ENCODE results near the gene RRP12.

The RRP12 gene

GRCh38 chr10:97361537-97361901 is 39.6 kb downstream of the RRP12 start:
- H3K4me3 ChIP-seq (replicated peaks in 1 of 2; ENCODE audit: low read depth in 2 of 2, low read length in 2 of 2): no peak overlapping the region
- peak in 1 of 2 donors; percentile 13 for DNase-seq (ENCODE audit: low read depth in 2 of 2)
- no peak for TF ChIP-seq CTCF (IDR thresholded peaks at IDR 0.05; ENCODE audit: low read depth, low read length)

DNA sequence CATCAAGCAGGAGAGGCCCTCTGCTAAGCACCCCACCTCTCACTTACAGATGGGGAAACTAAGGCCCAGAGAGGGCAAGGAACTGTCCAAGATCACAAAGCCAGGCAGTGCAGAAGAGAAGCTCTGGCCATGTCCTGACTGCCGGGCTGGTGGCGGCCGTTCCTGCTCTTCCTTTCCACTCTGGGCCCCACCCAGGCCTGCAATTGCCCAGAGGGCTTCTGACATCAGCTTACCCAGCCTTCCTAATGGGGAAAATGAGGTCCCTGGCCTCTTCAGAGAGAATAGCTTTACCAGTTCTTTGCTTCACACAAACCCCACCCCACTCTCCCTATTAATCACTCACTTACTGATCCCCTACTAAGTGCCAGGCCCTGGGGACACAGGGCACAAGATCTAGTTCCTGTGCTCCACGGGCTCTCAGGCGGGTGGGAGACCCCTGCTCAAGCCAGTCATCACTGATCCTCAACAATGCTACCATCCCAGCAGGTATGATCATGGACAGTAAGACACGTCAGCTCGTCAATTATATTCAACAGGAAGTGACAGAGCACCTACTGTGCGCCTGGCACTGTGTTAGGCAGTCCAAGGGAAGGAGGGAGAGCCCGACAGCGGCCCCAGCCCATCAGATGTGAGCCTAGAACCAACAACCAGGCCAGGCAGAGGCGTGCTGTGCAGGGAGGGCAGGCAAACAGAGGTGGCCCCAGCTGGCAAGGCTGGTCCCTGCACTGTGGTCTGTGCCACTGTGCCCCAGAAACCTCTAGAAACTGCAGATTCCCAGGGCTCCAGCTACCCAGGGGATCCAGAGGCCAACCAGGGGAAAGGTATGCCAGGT is 40.2 kb downstream of the RRP12 start:
- DNase-seq (ENCODE audit: low read depth in 2 of 2): no peak
- H3K4me3 ChIP-seq (replicated peaks in 1 of 2; ENCODE audit: low read depth in 2 of 2, low read length in 2 of 2): no peak overlapping the region
- no peak for TF ChIP-seq CTCF (IDR thresholded peaks at IDR 0.05; ENCODE audit: low read depth, low read length)

GRCh38 chr10:97358781-97359180 is 42.4 kb downstream of the RRP12 start:
- TF ChIP-seq CTCF (IDR thresholded peaks at IDR 0.05; ENCODE audit: low read depth, low read length): no peak
- no peak overlapping the region for H3K4me3 ChIP-seq (replicated peaks in 1 of 2; ENCODE audit: low read depth in 2 of 2, low read length in 2 of 2)
- DNase-seq (ENCODE audit: low read depth in 2 of 2): no peak

- TF ChIP-seq CTCF (IDR thresholded peaks at IDR 0.05; ENCODE audit: low read depth, low read length): no peak
- no peak for DNase-seq (ENCODE audit: low read depth in 2 of 2)
- no peak overlapping the region for H3K4me3 ChIP-seq (replicated peaks in 1 of 2; ENCODE audit: low read depth in 2 of 2, low read length in 2 of 2)
Observed at GRCh38 chr10:97358349-97358748, 42.8 kb downstream of the RRP12 start.

DNA sequence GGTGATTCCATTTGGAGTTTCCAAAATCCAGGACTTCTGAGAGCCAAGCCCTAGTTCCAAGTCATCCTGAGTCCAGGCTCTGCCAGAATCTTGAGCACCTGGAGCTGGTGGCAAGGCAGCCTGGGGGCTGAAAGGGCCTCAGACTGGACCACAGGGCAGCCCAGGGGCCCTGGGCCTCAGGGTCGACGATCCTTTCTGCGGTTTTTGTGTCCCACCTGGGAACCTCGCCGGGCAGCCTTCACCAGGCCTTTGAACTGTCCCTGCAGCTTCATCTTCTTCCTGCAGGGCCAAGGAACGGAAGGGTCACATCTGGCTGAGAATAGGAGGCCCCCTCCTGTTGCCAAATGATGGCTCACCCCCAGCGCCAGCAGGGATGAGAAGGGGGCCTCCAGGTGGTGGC is 44.2 kb downstream of the RRP12 start:
- TF ChIP-seq CTCF (IDR thresholded peaks at IDR 0.05; ENCODE audit: low read depth, low read length): no peak
- H3K4me3 ChIP-seq (replicated peaks in 1 of 2; ENCODE audit: low read depth in 2 of 2, low read length in 2 of 2): no peak overlapping the region
- no peak for DNase-seq (ENCODE audit: low read depth in 2 of 2)

- DNase-seq (ENCODE audit: low read depth in 2 of 2): no peak
- no peak overlapping the region for H3K4me3 ChIP-seq (replicated peaks in 1 of 2; ENCODE audit: low read depth in 2 of 2, low read length in 2 of 2)
- TF ChIP-seq CTCF (IDR thresholded peaks at IDR 0.05; ENCODE audit: low read depth, low read length): no peak
Observed at GRCh38 chr10:97356318-97356914, 44.7 kb downstream of the RRP12 start.
